CD4-positive, alpha-beta T cell (primary cell): ENCODE data around the gene CCBE1. TPM values are rescaled to one million over a fixed set of nuclear protein-coding genes. Genes with fewer than 3 reads are reported as not detected.

Source experiments
- ATAC-seq: fragments of 200-7000 bp; cut with Tn5 transposase; one replicate; pipeline ENCODE4 v1.10.0; 2022; ENCODE audit warnings: mild to moderate bottlenecking; ENCODE audit not compliant: poor library complexity
- CTCF ChIA-PET: fragments of 350-600 bp; sonication (Branson Sonifier 250); formaldehyde crosslinking; loops from one replicate; lab custom pipeline; 2021; ENCODE audit warnings: antibody characterized with exemption, inconsistent platforms; lab: Charles Lee
- POLR2A ChIA-PET: fragments of 350-600 bp; sonication (Branson Sonifier 250); formaldehyde crosslinking; loops from one replicate; lab custom pipeline; 2021; ENCODE audit warnings: antibody characterized with exemption, inconsistent platforms; lab: Charles Lee
- DNase-seq, 14 experiments: peaks; one replicate each; pipeline ENCODE4 v3.0.0-alpha.2; 2013 to 2020; ENCODE audit warnings: mixed read lengths in 2 of 14
- H3K27ac ChIP-seq, 2 donors: one replicate each; pipeline versions ENCODE4 v1.5.1 to v1.7.0; 2013; ENCODE audit warnings: low read length in 2 of 2, low read depth in 1 of 2, mild to moderate bottlenecking in 1 of 2
- H3K27me3 ChIP-seq, 2 experiments: 1 replicate in 1 of 2; 2 replicates in 1 of 2; pipeline versions ENCODE4 v1.6.1 to v1.7.0; 2013; ENCODE audit warnings: low read length in 2 of 2, control low read depth in 1 of 2, mild to moderate bottlenecking in 1 of 2, moderate library complexity in 1 of 2; ENCODE audit not compliant: insufficient read depth in 2 of 2, control insufficient read depth in 1 of 2
- H3K36me3 ChIP-seq: one replicate; pipeline ENCODE4 v1.6.1; 2013; ENCODE audit warnings: low read length, control low read depth; ENCODE audit not compliant: insufficient read depth
- H3K4me1 ChIP-seq: one replicate; pipeline ENCODE4 v1.6.1; 2013; ENCODE audit warnings: low read length, control low read depth; ENCODE audit not compliant: insufficient read depth
- H3K4me3 ChIP-seq: one replicate; pipeline ENCODE4 v1.5.1; 2013; ENCODE audit warnings: mild to moderate bottlenecking, low read length, moderate library complexity
- H3K9me3 ChIP-seq, 2 experiments: 1 replicate in 1 of 2; 2 replicates in 1 of 2; pipeline versions ENCODE4 v1.6.1 to v1.7.0; 2013; ENCODE audit warnings: low read length in 2 of 2, mild to moderate bottlenecking in 2 of 2, control low read depth in 1 of 2, moderate library complexity in 1 of 2; ENCODE audit not compliant: control insufficient read depth in 1 of 2, insufficient read depth in 1 of 2
- H3K27ac Mint-ChIP-seq: one replicate; pipeline ENCODE4 v1.8.0; 2020; ENCODE audit warnings: mixed read lengths
- H3K27me3 Mint-ChIP-seq: one replicate; pipeline ENCODE4 v1.8.0; 2021; ENCODE audit warnings: mixed read lengths
- H3K36me3 Mint-ChIP-seq: one replicate; pipeline ENCODE4 v1.8.0; 2021; ENCODE audit warnings: low read depth, mixed read lengths
- H3K4me1 Mint-ChIP-seq: one replicate; pipeline ENCODE4 v1.8.0; 2021; ENCODE audit warnings: low read depth, mixed read lengths
- H3K4me3 Mint-ChIP-seq: one replicate; pipeline ENCODE4 v1.8.0; 2020; ENCODE audit warnings: mild to moderate bottlenecking, mixed read lengths
- H3K9me3 Mint-ChIP-seq: one replicate; pipeline ENCODE4 v1.8.0; 2020; ENCODE audit warnings: mixed read lengths
- intact Hi-C, 2 experiments: fragments of 100-400 bp; cut with DNase I in 1 of 2; cut with micrococcal nuclease in 1 of 2; formaldehyde crosslinking; loops; one replicate each; pipeline versions ENCODE4 v1.15.1 to v1.9.0; 2023 to 2025; cut with DNase I, micrococcal nuclease
- total RNA-seq, 174 experiments: library from RNA in 2 of 174; stranded (reverse) in 2 of 174; gene quantifications; one replicate each; pipeline ENCODE4 v1.2.3 and lab custom pipeline; 2021 to 2026
- TF ChIP-seq, protein P1 (sequence below): fragments of 200-600 bp; IDR thresholded peaks from one replicate; pipeline ENCODE4 v1.8.0; 2022; ENCODE audit warnings: antibody characterized with exemption, mild to moderate bottlenecking

Gene CCBE1
- total RNA-seq, 2 experiments from 2014 or later, result not detected

GRCh38 chr18:59690996-59691395, 6.2 kb downstream of the CCBE1 start:
- Mint-ChIP-seq H3K27me3 (peaks cover 73% of the 10 kb centered on the region), H3K36me3 (no peaks in the 10 kb centered on the region), H3K4me1 (peaks cover 4% of the 10 kb centered on the region), H3K4me3 (no peak overlapping the region), H3K27ac (no peak overlapping the region), H3K9me3 (no peaks in the 10 kb centered on the region)
- TF ChIP-seq, protein P1, sequence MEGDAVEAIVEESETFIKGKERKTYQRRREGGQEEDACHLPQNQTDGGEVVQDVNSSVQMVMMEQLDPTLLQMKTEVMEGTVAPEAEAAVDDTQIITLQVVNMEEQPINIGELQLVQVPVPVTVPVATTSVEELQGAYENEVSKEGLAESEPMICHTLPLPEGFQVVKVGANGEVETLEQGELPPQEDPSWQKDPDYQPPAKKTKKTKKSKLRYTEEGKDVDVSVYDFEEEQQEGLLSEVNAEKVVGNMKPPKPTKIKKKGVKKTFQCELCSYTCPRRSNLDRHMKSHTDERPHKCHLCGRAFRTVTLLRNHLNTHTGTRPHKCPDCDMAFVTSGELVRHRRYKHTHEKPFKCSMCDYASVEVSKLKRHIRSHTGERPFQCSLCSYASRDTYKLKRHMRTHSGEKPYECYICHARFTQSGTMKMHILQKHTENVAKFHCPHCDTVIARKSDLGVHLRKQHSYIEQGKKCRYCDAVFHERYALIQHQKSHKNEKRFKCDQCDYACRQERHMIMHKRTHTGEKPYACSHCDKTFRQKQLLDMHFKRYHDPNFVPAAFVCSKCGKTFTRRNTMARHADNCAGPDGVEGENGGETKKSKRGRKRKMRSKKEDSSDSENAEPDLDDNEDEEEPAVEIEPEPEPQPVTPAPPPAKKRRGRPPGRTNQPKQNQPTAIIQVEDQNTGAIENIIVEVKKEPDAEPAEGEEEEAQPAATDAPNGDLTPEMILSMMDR, result no peak
- ChIA-PET POLR2A (no interaction called here), CTCF (no interaction called here)
- no peak overlapping the region for H3K4me3 ChIP-seq
- no peak overlapping the region for H3K27ac ChIP-seq
- no peaks in the 10 kb centered on the region for H3K4me1 ChIP-seq
- DNase-seq (no peak), ATAC-seq (no peak)
- intact Hi-C loops, result no loop called here
- no peaks in the 10 kb centered on the region for H3K36me3 ChIP-seq
- H3K9me3 ChIP-seq, result no peaks in the 10 kb centered on the region
- peaks cover 3 to 22% of the 10 kb centered on the region in 2 experiments for H3K27me3 ChIP-seq

GRCh38 chr18:59690186-59690982, 6.8 kb downstream of the CCBE1 start:
- Mint-ChIP-seq H3K27ac (no peak overlapping the region), H3K4me3 (no peak overlapping the region), H3K27me3 (peaks cover 67% of the 10 kb centered on the region), H3K9me3 (no peaks in the 10 kb centered on the region), H3K36me3 (no peaks in the 10 kb centered on the region), H3K4me1 (no peaks in the 10 kb centered on the region)
- Histone ChIP-seq H3K27me3 (peaks cover 0 to 16% of the 10 kb centered on the region in 2 experiments), H3K27ac (no peak overlapping the region), H3K4me3 (no peak overlapping the region), H3K4me1 (no peaks in the 10 kb centered on the region), H3K9me3 (no peaks in the 10 kb centered on the region), H3K36me3 (no peaks in the 10 kb centered on the region)
- POLR2A ChIA-PET, result no interaction called here
- no peak for ATAC-seq
- TF ChIP-seq, protein P1, result no peak
- no peak for DNase-seq
- CTCF ChIA-PET, result no interaction called here
- intact Hi-C loops, result no loop called here

DNA sequence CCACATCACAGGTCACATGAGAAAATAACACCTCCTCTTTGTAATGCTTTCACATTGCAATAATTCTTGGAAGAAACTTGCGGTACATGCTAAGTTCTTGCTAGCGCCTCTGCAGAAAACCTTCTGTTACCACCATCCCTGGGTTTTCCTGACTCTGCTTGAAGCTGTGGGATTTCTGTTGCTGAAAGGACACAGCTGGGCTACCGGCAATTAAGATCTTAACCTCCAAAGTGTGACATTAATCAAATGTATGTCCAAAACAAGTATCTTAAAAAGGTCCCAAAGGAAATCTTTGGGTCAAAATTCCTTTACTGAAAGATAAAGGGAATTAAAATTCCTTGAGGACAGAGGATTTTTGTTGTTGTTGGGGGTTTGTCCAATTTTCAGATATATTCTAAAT, 7.5 kb downstream of the CCBE1 start:
- Mint-ChIP-seq H3K27me3 (peaks cover 63% of the 10 kb centered on the region), H3K36me3 (no peaks in the 10 kb centered on the region), H3K27ac (no peak overlapping the region), H3K4me1 (no peaks in the 10 kb centered on the region), H3K4me3 (no peak overlapping the region), H3K9me3 (no peaks in the 10 kb centered on the region)
- Histone ChIP-seq H3K36me3 (no peaks in the 10 kb centered on the region), H3K27ac (no peak overlapping the region), H3K4me3 (no peak overlapping the region), H3K9me3 (no peaks in the 10 kb centered on the region), H3K4me1 (no peaks in the 10 kb centered on the region), H3K27me3 (peaks cover 0 to 10% of the 10 kb centered on the region in 2 experiments)
- ChIA-PET CTCF (no interaction called here), POLR2A (no interaction called here)
- intact Hi-C loops, result no loop called here
- no peak for ATAC-seq
- DNase-seq, result no peak
- TF ChIP-seq, protein P1, result no peak
